Stromal cell of bone marrow (primary cell): ENCODE data around the gene KIF3B.
"Not testable (repeated sequence)": the region's sequence is repeated elsewhere in the genome, so short reads cannot be mapped to it uniquely, and the experiment has no call there.

Experiments used
- DNase-seq: peaks from one replicate; pipeline ENCODE4 v3.0.0-alpha.2; 2012; ENCODE audit warnings: low read depth

The KIF3B gene

DNA sequence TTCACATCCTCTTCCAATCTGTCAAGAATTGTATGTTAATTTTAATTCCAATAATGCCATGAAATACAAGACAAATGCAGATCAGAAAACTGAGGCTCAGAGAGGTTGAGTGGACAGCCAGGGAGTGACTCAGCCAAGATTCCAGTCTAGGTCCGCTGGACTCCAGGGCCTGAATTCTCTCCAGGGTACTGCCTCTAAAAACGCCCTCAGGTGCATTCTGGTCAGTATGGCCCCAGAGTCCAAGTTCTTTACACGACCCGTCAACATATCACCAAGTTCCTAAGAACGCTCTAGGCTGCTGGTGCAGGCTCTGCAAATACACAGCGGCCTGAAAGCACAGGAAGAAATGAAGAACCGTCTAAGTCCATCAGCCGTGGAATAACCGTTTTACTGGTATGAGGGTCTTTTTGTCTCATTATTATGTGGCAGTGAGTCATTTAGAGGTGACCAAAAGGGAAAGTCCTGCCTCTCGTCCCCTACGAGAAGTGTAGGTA, 80.0 kb downstream of the KIF3B start:
- DNase-seq, result no peak

DNA sequence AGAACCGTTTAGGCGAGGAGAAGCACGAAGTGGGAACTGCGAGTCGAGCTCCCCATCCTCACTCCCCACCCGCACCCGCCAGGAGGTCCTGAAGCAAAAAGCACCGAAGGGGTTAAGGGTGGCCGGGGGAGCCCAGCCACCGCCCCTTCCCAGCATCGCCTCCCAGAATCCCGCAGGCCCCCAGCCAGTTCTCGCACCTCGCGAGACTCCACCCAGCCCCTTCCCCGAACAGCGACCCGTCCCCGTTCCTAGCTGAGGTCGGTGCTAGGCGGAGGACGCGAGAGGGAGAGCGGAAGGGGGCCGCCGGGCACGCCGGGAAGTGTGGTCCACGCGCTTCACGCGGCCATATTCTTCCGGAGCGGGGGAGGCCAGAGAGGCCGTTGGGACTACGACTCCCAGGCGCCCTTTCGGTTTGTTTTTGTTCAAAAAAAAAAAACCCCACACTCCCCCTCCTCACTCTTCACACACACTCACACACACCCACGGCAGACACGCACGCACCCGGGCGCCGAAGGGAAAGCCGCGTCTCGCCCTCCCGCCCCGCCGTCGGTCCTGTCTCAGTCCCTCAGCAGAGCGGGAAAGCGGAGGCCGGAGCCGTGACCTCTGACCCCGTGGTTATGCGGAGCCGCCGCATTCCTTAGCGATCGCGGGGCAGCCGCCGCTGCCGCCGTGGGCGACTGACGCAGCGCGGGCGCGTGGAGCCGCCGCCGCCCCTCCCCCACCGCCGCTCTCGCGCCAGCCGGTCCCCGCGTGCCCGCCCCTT, 80.6 kb downstream of the KIF3B start, which contains the start of gene ASXL1:
ASXL1 (plus strand) TSS at position 463 of the 763 bp plus-strand sequence. CDS start 445 bp downstream, outside the sequence.
- DNase-seq, result peak; percentile 92

GRCh38 chr20:32358632-32358882, 81.1 kb downstream of the KIF3B start:
- no peak for DNase-seq

- DNase-seq, result peak; percentile 35
These were observed 81.6 kb downstream of the KIF3B start for GRCh38 chr20:32358883-32359632.

DNA sequence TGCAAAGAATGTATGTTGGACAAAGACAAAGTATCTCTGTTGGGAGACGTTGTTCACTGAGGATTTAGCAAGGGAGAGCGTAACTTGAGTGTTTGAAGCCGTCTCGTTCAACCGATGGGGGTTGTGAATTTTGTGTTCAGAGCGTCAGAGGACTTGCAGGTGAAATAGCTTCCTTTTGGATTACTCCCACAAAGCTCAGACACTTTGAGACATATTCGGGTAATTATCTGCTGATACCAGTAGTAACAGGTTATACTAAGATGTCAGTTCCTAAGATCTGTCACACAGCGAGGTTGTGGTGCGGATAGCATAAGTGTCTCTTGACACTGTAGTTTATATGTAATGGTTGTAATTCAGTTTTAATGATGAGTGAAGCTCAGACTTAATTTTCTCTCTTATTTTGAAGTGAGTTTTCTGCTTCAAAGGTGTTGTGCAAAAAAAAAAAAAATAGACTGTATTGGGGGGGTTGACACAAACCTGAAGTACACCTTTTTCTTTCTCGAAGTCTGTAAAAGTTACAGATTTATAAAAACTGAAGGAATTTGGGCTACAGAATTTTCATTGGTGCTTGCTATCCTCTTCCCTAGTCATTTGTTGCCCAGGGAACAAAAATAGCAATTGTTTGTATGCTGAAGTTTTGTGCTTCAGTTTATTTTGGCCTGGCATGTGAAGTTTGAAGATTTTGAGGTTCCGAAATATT, 82.3 kb downstream of the KIF3B start:
- peak; percentile 59 for DNase-seq

- DNase-seq, result no peak
These were observed 82.8 kb downstream of the KIF3B start for GRCh38 chr20:32360333-32360634.

GRCh38 chr20:32362901-32363364, 85.5 kb downstream of the KIF3B start:
- no peak for DNase-seq

DNA sequence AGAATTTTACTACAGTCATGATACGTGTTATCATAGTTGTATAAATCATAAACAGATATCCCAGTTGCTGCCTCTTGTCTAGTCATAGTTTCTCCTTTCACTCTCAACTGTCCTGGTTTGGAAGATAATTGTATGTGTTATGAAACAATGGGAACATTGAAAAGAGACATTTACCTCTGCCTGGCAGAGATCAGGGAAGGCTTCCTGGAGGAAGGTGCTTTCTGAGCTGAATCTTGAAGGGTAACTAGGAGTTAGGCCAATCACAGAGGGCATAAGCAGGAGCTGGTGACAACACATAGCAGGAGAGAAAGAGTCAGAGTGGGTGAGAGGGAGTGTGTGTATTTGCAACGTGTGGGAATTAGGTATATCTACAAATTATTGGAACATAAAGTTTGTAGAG, 86.0 kb downstream of the KIF3B start:
- no peak for DNase-seq

GRCh38 chr20:32364554-32365208, 87.2 kb downstream of the KIF3B start:
- no peak for DNase-seq

DNA sequence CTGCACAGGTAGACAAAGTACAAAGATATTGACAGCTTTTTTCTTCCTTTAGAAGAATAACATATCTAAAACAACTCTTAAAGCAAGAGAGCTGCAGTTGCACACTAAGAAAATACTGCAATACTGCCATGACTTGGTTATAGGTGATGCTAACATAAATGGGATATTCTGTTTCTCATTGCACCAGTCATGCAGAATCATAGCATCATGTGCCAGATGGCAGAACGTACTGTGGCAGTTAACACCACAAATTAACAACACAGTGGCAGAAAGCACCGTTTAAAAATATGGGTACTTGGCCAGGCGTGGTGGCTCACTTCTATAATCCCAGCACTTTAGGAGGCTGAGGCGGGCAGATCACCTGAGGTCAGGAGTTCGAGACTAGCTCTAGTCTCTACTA, 88.1 kb downstream of the KIF3B start:
- no peak for DNase-seq

GRCh38 chr20:32366380-32366779, 88.9 kb downstream of the KIF3B start:
- DNase-seq, result no peak

DNA sequence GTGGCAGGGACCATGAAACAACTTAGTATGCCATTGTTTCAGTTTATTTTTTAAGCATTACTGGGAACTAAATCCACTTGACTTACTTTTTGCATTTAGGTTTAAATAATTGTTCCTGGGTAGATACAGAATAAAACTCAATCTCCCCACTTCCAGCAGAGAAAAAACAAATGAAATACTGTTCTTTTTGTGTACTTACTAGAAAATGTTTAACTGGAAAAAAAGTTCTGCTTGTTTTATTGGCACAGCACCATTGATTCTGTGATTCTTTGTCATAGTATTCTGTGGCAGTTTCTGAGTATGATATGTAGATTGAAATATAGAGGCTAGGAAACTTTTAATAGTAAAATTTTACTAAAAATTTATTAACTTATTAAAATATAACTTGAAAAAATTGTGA, 90.9 kb downstream of the KIF3B start:
- DNase-seq, result no peak

DNA sequence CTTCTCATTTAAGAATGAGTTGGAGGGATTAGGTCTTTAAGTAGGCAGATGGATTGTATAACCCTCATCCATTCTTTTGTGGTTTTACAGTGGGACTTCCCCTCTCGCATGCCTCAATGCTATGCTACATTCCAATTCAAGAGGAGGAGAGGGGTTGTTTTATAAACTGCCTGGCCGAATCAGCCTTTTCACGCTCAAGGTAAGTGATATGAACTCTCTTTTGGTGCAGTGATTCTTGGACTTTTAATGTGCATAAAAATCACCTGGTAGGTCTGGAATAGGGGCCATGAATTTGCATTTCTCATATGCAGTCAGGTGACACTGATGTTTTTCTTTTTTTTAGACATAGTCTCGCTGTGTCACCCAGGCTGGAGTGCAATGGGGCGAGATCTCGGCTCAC, 91.5 kb downstream of the KIF3B start:
- no peak for DNase-seq

DNA sequence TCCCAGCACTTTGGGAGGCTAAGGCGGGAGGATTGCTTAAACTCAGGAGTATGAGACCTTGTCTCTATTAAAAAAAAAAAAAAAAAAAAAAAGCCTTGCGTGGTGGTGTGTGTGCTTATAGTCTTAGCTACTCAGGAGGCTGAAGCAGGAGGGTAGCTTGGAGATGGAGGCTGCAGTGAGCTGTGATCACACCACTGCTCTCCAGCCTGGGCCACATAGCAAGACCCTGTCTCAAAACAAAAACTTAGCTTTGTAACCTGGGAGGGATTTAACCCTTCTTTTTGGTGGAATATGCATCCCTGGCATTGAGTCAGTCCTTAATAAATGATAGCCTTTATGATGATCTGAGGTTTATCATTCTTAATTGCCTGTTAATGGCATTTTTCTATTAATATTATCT, 93.4 kb downstream of the KIF3B start:
- no peak for DNase-seq

DNA sequence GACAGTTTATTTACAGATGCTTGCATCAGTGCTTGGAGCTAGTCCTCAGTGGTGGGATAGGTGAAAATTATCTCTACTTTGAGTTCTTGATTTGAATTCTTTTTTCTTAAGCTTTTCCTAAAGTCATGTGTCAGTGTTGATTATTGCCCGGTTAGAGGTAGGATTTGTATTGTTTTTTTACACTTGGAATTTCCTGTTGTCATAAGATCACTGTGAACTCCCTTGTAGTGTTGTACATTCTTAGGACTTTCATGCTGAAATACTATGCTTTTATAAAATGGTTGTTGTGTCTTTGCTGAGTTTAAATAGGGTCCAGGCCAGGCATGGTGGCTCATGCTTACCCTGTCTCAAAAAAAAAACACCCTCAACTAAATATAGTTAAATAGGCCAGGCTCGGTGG, 101.0 kb downstream of the KIF3B start:
- no peak for DNase-seq

- not testable (repeated sequence) for DNase-seq
These were observed 102.6 kb downstream of the KIF3B start for GRCh38 chr20:32380037-32380436.

- no peak for DNase-seq
These were observed 103.3 kb downstream of the KIF3B start for GRCh38 chr20:32380745-32381144.

GRCh38 chr20:32382102-32382950, 104.9 kb downstream of the KIF3B start:
- no peak for DNase-seq

DNA sequence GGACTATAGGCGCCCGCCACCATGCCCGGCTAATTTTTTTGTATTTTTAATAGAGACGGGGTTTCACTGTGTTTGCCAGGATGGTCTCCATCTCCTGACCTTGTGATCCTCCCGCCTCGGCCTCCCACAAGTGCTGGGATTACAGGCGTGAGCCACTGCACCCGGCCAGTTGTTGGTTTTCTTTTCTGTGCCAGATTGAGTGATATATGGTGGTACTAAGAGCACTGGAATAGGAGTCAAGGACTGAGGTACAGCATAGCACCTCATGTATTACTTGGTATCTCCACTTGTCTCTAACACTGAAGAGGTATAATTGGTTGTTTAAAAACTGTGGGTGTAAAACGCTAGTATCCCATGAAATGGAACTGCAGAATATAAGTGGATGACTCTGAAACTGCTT, 106.0 kb downstream of the KIF3B start:
- not testable (repeated sequence) for DNase-seq
